Rectal smooth muscle tissue (tissue), 1 donor: ENCODE data around the gene SLCO2A1.

Source experiments
- H3K27ac ChIP-seq: one replicate; pipeline ENCODE4 v1.7.0; 2013; ENCODE audit warnings: low read depth, low read length, inconsistent platforms
- H3K27me3 ChIP-seq: one replicate; pipeline ENCODE4 v1.7.0; 2013; ENCODE audit warnings: low read length; ENCODE audit not compliant: control insufficient read depth, insufficient read depth
- H3K36me3 ChIP-seq: one replicate; pipeline ENCODE4 v1.7.0; 2013; ENCODE audit warnings: low read length; ENCODE audit not compliant: control insufficient read depth, insufficient read depth
- H3K4me1 ChIP-seq: one replicate; pipeline ENCODE4 v1.7.0; 2013; ENCODE audit warnings: low read length; ENCODE audit not compliant: control insufficient read depth, insufficient read depth
- H3K4me3 ChIP-seq: one replicate; pipeline ENCODE4 v1.7.0; 2013; ENCODE audit warnings: low read length
- H3K9ac ChIP-seq: one replicate; pipeline ENCODE4 v1.7.0; 2013; ENCODE audit warnings: low read length

Gene SLCO2A1

DNA sequence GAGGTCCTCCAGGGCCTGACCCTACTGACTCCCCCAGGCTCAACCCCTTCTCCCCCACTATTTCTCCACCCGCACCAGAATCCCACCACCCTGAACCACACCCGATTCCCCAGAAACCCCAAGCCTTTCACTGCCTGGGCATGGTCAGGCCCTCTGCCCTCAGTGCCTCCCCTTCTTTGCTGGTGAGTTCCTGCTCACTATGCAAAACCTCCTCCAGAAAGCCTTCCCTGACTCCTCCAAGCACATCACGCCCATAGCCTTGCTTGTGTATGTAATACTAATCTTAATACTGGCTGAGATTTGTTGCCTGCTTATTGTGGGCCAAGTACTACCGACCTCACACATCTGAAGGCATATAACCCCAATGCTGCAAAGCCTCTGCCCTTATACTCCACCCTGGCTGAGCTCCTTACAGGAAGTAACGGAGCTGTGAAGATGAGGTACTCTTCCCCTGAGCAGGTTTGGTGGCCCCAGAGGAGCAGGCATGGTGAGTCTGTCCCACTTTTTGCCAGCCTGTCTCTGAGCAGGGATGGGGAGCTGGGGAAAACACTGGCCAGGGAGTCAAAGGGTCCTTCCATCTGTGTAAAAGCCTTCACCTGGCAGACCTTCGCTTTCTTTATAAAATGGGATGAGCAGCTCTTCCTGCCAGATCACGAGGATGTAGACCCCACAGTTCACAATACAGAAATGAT is 143.5 kb downstream of the SLCO2A1 start:
- Histone ChIP-seq H3K9ac (no peak overlapping the region), H3K27me3 (peaks cover 2% of the 10 kb centered on the region), H3K4me1 (no peaks in the 10 kb centered on the region), H3K4me3 (no peak overlapping the region), H3K27ac (no peak overlapping the region), H3K36me3 (no peaks in the 10 kb centered on the region)

DNA sequence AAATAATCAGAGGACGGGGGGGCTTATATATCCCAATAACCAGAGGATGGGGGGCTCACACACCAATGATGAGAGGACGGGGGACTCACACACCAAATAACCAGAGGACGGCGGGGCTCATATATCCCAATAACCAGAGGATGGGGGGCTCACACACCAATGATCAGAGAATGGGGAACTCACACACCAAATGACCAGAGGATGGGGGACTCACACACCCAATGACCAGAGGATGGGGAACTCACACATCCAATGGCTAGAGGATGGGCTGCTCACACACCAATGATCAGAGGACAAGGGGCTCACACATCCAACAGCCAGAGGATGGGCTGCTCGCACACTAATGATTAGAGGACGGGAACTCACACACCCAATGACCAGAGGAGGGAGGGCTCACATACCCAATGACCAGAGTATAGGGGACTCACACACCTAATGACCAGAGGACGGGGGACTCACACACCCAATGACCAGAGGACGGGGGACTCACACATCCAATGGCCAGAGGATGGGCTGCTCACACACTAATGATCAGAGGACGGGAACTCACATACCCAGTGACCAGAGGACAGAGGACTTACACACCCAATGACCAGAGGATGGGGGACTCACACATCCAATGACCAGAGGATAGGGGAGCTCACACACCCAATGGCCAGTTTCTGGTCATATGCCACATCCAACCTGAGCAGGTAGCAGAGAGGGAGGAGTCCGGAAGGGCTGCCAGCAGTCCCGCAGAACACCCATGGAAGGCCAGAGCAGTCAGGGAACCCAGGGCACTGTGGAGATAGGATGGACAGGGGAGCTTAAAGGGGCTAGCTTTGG is 144.6 kb downstream of the SLCO2A1 start:
- Histone ChIP-seq H3K27ac (no peak overlapping the region), H3K4me3 (no peak overlapping the region), H3K4me1 (no peaks in the 10 kb centered on the region), H3K27me3 (peaks cover 2% of the 10 kb centered on the region), H3K36me3 (no peaks in the 10 kb centered on the region), H3K9ac (no peak overlapping the region)

DNA sequence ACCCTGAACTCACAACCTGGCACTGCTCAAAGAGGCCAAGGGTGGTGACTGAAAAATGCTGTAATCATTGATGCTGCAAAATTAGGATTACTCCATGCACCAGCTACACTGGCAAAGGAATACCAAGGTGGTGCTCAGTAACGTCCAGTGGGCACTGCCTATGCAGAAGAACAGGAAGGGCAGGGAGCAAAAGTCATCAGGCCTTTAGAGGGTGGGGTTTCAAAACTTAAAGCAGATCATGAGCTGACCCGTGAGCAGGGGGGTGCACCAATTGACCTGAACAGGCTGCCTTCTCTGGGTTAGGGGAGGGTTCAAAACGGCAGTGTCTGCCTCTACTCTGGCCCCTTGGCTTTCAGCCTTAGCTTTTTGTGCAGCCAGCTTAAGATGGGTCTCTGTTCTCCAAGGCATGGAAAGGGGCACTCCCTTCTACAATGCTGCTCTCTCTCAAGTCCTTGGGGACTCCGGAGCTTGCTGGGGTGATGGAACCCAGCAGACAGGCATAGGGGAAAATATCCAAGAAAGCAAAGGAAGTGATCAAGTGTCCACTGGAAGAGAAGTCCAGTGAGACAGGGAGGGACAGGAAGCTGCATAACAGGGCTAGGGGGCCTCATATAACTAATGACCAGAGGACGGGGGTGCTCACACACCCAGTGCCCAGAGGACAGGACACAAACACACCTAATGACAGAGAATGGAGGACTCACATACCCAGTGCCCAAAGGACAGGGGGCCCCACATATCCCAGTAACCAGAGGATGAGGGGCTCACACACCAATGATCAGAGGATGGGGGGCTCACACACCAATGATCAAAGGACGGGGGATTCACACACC is 145.5 kb downstream of the SLCO2A1 start:
- H3K4me3 ChIP-seq = no peak overlapping the region
- no peak overlapping the region for H3K9ac ChIP-seq
- H3K27ac ChIP-seq = no peak overlapping the region
- no peaks in the 10 kb centered on the region for H3K4me1 ChIP-seq
- H3K27me3 ChIP-seq = peaks cover 2% of the 10 kb centered on the region
- H3K36me3 ChIP-seq = no peaks in the 10 kb centered on the region

DNA sequence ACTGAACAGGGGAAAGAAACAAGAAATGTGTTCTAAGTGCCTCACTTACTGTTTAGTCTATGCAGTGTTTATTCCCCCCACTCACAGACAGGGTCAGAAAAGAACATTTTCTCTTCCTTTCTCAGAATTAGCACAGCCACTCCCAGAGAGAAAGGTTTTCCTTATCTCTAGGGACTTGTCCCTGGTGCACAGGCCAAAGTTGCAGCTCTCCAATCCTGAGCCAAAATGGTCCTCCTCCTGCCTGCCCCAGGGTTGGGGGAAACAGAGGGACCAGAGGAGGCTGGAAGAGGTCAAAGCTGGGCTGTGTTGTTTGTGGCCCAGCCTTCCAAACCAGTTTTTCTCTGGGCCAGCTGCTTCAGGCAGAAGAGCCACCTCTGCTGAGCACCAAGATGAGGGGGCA is 146.1 kb downstream of the SLCO2A1 start:
- Histone ChIP-seq H3K4me3 (no peak overlapping the region), H3K9ac (no peak overlapping the region), H3K27ac (no peak overlapping the region), H3K4me1 (no peaks in the 10 kb centered on the region), H3K36me3 (no peaks in the 10 kb centered on the region), H3K27me3 (peaks cover 2% of the 10 kb centered on the region)

DNA sequence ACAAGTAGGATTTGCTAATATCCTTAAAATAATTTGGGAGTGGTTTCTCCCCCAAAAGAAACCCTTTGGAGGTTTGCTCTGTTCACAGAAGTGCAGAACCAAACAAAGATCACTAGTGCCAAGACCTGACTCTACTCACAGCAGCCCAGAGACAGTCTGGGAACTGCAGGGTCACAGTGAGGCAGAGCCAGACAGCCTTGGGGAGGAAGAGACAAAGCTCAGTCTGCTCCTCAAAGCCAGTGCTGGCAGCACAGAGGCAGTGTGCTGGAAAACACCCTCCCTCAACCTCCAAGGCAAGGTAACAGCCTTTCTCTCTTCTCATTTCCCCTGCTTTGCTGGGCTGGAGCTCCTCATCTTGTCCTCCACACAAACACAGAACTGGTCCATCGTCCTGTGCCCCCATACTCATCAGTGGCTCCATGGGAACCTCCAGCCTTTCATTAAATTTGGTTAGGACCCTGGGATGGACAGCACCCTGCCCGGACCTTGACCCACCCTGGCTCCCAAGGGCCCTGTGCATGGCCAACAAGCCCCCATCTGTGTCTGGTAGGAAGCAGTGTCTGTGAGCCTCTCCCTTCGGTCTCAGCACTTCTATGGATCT is 146.6 kb downstream of the SLCO2A1 start:
- no peak overlapping the region for H3K9ac ChIP-seq
- peaks cover 2% of the 10 kb centered on the region for H3K27me3 ChIP-seq
- no peak overlapping the region for H3K27ac ChIP-seq
- H3K36me3 ChIP-seq = no peaks in the 10 kb centered on the region
- H3K4me1 ChIP-seq = no peaks in the 10 kb centered on the region
- no peak overlapping the region for H3K4me3 ChIP-seq

DNA sequence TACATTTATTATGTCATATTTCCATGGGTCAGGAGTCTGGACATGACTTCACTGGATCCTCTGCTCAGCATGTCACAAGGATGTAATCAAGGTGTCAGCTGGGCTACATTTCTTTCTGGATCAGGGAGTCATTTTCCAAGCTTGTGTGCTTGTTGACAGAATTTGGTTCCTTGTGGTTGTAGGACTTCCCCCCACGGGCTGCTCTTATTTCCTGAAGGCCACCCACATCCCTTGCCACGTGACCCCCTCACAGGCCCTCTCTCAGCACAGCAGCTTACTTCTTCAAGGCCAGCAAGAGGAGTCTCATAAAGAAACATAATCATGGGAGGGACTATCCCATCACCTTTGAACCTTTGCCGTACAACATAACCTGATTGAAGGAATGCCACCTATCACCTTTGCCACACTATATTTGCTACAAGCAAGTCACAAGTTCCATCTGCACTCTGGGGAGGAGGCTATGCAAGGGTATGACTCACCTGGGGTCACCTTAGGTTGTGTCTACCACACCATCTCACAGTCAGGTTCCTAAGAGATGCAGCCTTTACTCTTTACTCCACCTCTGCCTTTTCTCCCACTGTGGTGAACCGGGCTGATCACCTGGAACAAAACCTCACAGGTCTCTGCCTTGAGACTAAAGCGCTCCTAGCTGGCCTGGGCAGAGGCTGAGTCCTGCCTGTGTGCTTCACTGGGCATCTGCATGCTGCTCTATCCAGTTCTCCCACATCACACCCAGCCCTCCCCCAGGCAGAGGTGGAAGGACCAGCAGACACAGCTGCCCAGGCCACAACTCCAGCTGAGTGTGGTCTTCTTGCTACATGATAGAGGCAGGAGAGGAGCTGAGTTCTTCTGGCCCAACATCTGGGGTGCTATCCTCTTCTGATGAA is 147.5 kb downstream of the SLCO2A1 start:
- peaks cover 2% of the 10 kb centered on the region for H3K27me3 ChIP-seq
- H3K4me3 ChIP-seq = no peak overlapping the region
- H3K27ac ChIP-seq = no peak overlapping the region
- no peaks in the 10 kb centered on the region for H3K4me1 ChIP-seq
- no peaks in the 10 kb centered on the region for H3K36me3 ChIP-seq
- no peak overlapping the region for H3K9ac ChIP-seq

DNA sequence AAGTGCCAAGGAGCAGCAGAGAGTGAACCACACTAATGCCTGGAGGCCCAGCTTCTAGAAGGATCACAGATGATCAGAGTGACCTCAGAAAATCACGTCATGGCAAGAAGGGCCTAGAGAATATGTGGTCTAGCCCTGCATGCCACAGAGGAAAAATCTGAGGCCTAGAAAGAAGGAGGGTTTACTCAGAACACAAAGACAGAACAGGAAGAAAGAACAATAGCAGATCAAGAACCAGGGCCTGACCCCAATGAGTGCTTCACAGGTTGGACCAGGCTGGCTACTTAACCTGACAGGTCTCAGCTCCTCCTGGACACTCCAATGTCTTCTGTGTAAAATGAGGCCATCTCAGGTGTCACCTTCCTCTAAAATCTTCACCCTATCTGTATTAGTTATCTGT is 148.2 kb downstream of the SLCO2A1 start:
- Histone ChIP-seq H3K9ac (no peak overlapping the region), H3K4me1 (no peaks in the 10 kb centered on the region), H3K27ac (no peak overlapping the region), H3K27me3 (peaks cover 2% of the 10 kb centered on the region), H3K36me3 (no peaks in the 10 kb centered on the region), H3K4me3 (no peak overlapping the region)

DNA sequence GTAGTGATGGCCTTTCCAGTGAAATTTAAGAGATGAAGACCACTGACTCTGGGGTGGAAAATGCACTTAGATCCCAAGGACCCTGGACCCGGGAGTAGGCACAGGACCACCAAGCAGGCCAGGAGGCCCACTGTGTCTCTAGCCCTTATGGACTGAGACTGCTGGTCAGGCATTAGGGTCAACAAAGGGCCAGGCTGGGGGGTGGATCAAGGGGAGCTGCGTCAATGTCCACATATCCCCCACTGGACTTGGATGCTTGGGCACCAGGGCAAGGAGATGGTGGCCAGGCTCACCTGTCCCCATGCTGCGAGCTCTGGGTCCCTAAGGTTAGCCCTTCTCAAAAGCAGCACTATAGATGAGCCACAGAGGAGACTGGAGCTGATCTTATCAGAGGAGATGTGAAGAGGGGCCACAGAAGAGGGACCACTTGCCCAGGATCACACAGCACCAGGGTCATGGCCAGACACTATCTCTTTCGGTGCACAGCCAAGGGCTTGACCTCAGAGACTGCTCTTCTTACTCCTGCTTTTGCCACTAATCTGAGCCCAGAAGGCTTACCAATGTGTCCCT is 148.8 kb downstream of the SLCO2A1 start:
- H3K9ac ChIP-seq = no peak overlapping the region
- no peak overlapping the region for H3K27ac ChIP-seq
- no peaks in the 10 kb centered on the region for H3K36me3 ChIP-seq
- H3K4me3 ChIP-seq = no peak overlapping the region
- no peaks in the 10 kb centered on the region for H3K4me1 ChIP-seq
- H3K27me3 ChIP-seq = peaks cover 2% of the 10 kb centered on the region

DNA sequence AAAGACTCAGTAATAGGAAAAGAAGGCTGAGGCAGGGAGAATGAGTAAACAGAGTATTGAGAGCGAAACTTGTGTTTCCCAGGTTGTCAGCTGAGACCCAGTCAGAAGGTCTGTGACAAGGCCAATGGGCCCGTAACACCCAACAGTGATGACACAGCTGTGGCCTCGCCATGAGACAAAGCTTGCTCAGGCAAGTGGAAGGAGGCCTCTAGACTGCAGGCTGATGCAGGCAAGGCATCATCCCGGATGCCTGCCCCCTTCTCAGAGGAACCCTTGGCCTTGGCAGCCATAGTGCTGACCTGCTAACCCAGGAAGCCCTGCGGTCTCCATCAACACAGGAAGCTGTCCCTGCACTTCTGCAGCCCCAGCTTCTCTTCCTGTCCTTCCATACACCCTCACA is 149.4 kb downstream of the SLCO2A1 start:
- Histone ChIP-seq H3K36me3 (no peaks in the 10 kb centered on the region), H3K9ac (no peak overlapping the region), H3K27ac (no peak overlapping the region)

DNA sequence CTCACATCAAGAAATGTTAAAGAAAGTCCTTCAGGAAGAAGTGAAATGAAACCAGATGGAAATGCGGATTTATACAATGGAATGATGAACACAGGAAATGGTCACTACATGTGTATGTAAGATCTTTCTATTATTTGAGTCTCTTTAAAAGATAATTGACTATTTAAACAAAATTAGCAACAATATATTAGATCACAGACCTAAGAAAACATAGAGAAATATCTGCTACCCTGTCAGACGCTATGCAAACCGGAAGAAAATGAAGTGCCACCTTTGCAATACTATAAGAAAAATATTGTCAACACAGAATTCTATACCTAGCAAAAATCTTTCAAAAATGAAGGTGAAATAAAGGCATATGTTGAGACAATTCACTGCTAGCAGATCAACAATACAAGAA is 151.2 kb downstream of the SLCO2A1 start:
- no peak overlapping the region for H3K4me3 ChIP-seq
- no peaks in the 10 kb centered on the region for H3K36me3 ChIP-seq
- no peak overlapping the region for H3K27ac ChIP-seq
- H3K4me1 ChIP-seq = no peaks in the 10 kb centered on the region
- no peak overlapping the region for H3K9ac ChIP-seq
- peaks cover 2% of the 10 kb centered on the region for H3K27me3 ChIP-seq

More for the DNA sequence above, 149.4 kb downstream of the SLCO2A1 start:
- no peaks in the 10 kb centered on the region for H3K4me1 ChIP-seq
- no peak overlapping the region for H3K4me3 ChIP-seq
- peaks cover 2% of the 10 kb centered on the region for H3K27me3 ChIP-seq
